ENCODE data around the gene FAM209B.
"Not testable (repeated sequence)": the region's sequence is repeated elsewhere in the genome, so short reads cannot be mapped to it uniquely, and the experiment has no call there.

FAM209B gene, protein sequence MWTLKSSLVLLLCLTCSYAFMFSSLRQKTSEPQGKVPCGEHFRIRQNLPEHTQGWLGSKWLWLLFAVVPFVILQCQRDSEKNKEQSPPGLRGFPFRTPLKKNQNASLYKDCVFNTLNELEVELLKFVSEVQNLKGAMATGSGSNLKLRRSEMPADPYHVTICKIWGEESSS

DNA sequence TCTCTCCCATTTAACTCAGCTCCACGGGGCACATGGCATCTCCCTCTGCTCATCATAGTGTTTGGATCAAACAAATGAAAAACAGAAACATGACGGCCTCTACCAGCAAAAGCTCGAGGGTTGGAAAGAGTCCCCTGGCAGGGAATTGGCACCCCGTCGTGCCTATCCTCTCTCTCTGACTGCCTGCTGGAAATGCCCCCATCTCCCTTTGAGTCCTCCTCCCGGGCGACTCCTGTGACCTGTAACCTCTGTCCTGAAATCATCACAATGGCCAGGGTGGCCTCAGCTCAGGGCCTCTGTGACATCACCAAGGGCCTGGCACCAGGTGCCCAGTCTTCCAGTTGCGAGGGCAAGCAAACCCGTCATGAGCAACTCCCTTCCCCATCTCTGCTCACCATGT lies at the start of gene FAM209B:
TSS of gene FAM209B (plus strand) at position 301 of the 400 bp plus-strand sequence. CDS start at position 397, 96 bp downstream.
- not testable (repeated sequence) for DNase-seq

- DNase-seq: no peak
Measured at GRCh38 chr20:56483970-56484369, 49.1 kb upstream of the FAM209B start.

DNA sequence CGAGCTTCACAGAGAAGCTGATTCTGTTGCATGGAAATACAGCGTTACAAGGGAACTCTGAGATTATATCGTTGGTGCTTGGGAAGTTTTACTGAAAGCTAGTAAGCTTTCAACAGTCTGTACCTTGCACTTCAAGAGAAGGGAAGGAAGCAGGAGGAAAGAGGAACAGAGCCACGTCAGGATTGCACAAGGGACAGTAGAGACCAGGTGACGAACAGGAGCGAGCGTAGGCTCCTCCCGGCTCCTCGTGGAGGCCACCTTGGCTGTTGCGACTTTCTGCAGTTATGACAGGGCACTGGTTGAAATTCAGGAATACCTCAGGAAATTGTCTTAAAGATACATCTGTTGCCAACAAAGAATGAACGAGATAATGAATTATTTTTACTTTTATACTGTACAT lies 45.8 kb upstream of the FAM209B start:
- DNase-seq: no peak

DNA sequence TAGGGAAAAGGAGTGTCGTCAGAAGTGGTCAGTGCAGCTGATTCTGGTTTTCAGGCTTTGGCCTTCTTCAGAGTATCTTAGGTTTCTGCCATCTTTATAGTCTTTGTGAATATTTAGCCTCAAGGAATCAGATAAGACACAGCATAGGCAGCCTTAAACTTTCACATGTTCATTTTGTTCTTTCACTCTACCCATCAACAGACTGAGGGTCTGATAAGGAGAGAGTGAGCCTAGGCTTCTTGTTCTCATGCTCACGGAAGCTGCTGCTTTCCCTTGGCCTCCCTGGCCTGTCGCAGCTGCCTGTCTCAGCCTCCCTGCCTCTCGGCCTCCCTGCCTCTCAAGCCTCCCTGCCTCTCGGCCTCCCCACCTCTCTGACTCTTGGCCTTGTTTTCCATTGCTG lies 44.5 kb upstream of the FAM209B start:
- DNase-seq: no peak

- DNase-seq: no peak
Measured at GRCh38 chr20:56501116-56501515, 31.9 kb upstream of the FAM209B start.

- no peak for DNase-seq
Measured at GRCh38 chr20:56503916-56504315, 29.1 kb upstream of the FAM209B start.

- DNase-seq: no peak
Measured at GRCh38 chr20:56504373-56505005, 28.6 kb upstream of the FAM209B start.

GRCh38 chr20:56506103-56506502 lies 26.9 kb upstream of the FAM209B start:
- DNase-seq: no peak

DNA sequence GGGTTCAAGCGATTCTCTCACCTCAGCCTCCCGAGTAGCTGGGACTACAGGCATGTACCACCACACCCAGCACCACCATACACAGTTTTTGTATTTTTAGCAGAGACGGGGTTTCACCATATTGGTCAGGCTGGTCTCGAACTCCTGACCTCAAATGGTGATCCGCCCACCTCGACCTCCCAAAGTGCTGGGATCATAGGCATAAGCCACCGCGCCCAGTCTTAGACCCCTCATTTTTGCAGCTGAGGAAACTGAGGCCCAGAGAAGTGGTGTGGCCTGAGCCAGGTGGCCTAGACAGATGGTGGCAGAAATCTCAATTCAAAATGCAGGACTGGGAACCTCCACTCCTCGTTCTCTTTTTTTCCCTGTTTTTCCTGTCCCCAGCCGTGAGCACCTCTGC lies 21.1 kb upstream of the FAM209B start:
- DNase-seq: no peak

GRCh38 chr20:56513161-56514150 lies 19.6 kb upstream of the FAM209B start:
- no peak for DNase-seq

- DNase-seq: no peak
Measured at GRCh38 chr20:56516631-56517030, 16.4 kb upstream of the FAM209B start.

GRCh38 chr20:56517211-56517610 lies 15.8 kb upstream of the FAM209B start:
- DNase-seq: no peak

- no peak for DNase-seq
Measured at GRCh38 chr20:56517641-56518040, 15.4 kb upstream of the FAM209B start.

DNA sequence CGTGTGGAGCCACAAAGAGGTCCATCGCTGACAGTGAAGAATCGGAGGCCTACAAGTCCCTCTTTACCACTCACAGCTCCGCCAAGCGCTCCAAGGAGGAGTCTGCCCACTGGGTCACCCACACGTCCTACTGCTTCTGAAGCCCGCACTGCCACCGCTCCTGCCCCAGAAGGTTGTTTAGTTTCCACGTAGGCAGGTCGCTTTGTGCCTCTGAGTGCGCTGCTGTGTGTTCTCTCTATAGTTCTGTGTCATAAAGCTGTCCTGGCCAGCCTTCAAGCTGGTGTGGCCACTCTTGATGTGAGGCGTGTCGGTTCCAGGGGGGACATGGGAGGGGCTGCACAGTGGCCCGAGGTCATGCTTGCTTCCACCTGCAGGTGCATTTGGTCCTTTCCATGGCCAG lies 14.9 kb upstream of the FAM209B start:
- no peak for DNase-seq

GRCh38 chr20:56518721-56519398 lies 14.2 kb upstream of the FAM209B start:
- DNase-seq: no peak

DNA sequence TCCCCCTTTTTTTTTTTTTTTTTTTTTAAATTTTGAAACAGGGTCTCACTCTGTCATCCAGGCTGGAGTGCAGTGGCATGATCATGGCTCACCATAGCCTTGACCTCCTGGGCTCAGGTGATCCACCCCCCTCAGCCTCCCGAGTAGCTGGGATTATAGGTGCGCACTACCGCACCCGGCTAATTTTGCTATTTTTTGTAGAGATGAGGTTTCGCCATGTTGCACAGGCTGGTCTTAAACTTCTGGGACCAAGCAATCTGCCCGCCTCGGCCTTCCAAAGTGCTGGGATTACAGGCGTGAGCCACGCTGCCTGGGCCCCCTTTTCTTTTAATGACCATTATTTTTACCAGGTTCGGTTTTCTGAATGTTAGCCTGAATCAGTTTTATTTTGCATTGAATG lies 13.5 kb upstream of the FAM209B start:
- DNase-seq: no peak

DNA sequence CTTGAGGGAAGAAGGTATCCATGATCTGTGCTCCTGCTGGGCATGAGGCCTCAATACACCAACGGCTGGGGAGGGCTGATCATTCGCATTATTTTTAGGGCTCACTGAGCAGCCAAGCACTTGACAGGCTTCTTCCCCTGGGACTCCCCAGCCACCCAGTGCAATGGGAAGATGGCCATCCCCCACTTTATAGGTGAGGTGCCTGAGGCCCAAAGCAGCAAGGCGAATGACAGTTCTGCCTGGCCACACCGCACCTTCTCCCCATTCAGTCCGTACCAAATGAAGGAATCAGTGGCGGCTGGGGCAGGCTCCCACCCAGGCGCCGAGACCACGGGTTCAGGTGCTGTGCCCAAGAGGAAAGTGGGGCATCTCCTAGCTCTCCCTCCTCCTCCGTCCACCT lies 12.9 kb upstream of the FAM209B start:
- DNase-seq: no peak

DNA sequence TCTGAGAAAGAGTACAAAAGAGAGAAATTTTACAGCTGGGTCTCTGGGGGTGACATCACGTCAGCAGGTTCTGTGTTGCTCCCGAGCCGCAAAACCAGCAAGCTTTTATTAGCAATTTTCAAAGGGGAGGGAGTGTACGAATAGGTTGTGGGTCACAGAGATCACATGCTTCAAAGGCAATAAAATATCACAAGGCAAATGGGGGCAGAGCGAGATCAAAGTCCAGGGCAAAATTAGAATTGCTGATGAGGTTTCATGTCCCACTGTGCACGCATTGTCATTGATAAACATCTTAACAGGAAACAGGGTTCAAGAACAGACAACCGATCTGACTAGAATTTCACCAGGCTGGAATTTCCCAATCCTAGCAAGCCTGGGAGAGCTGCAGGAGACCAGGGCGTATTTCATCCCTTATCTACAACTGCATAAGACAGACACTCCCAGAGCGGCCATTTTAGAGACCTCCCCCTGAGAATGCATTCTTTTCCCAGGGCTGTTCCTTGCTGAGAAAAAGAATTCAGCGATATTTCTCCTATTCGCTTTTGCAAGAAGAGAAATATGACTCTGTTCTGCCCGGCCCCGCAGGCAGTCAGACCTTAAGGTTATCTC lies 12.2 kb upstream of the FAM209B start:
- DNase-seq: not testable (repeated sequence)

DNA sequence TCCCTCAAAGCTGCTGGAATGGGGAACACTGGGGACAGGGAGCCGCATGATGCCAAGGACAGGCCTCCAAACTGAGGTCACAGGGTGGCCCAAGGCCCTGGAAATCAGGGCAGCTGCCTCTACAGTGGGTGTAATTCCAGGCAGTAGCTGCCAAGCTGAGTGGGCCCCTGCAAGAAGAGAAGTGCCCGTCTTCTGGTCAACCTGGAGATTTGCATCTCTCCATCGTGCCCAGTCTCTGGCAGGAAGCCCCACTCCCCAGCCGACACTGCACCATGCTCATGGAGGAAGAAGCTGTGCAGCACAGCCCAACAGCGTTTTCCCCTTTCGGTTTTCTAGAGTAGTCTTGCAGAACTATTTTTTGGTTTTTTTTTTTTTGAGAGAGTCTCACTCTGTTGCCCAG lies 10.7 kb upstream of the FAM209B start:
- DNase-seq: no peak

DNA sequence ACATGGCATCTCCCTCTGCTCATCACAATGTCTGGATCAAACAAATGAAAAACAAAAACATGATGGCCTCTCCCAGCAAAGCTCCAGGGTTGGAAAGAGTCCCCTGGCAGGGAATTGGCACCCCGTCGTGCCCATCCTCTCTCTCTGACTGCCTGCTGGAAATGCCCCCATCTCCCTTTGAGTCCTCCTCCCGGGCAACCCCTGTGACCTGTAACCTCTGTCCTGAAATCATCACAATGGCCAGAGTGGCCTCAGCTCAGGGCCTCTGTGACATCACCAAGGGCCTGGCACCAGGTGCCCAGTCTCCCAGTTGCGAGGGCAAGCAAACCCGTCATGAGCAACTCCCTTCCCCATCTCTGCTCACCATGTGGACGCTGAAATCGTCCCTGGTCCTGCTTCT lies 8.6 kb upstream of the FAM209B start, which contains the start of gene FAM209A:
TSS of gene FAM209A (plus strand) at position 301 of the 400 bp plus-strand sequence. CDS start at position 366, 65 bp downstream.
- not testable (repeated sequence) for DNase-seq

DNA sequence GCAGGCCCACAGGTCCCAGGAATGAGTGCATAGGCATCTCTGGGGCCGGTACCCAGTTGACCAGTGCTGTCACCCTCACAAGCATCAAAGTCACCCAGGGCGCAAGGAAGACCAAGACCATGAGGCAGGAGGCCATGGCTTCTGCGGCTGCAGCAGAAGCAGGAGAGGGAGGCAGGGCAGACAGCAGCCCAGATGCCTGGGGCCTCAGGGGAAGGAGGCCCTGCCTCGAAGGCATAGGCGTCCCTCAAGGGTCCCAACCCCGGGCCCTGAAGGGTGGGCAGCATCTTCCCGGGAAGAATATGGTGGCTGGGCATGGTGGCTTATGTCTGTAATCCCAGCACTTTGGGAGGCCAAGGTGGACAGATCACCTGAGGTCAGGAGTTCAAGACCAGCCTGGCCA lies 5.5 kb upstream of the FAM209B start:
- no peak for DNase-seq

DNA sequence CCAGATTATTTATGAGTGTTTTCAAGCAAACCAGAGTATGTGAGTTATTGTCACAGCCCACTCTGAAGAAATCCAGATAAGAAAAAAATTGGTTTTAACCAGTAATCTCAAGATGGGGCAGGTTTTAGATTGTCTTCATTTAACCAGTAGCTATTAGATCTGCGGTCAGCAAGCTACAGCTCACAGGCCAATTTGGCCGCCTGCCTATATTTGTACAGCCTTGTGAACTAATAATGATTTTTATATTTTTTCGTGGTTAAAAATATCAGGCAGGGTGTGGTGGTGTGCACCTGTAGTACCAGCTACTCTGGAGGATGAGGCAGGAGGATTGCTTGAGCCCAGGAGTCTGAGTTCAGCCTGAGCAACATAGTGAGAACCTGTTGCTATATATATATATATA lies 5.0 kb downstream of the FAM209B start:
- DNase-seq: no peak

GRCh38 chr20:56540415-56540814 lies 7.4 kb downstream of the FAM209B start:
- DNase-seq: no peak

Measured in DMS153 (cell line).